Fibroblast of lung (primary cell): ENCODE measurements around the gene NEK5.

ENCODE experiments used
- CTCF ChIP-seq, 2 donors: IDR thresholded peaks in 1 of 2; conservative IDR thresholded peaks in 1 of 2; 1 replicate in 1 of 2; 2 replicates in 1 of 2; pipeline ENCODE4 v1.5.1; 2011 to 2012; ENCODE audit warnings: low read length in 2 of 2, control low read depth in 1 of 2, inconsistent platforms in 1 of 2, low read depth in 1 of 2, mild to moderate bottlenecking in 1 of 2
- EZH2 ChIP-seq: IDR thresholded peaks from 2 replicates; pipeline ENCODE4 v1.5.1; 2012; ENCODE audit warnings: low read length, control low read depth, mild to moderate bottlenecking; ENCODE audit errors: missing control alignments

GRCh38 chr13:52147225-52147624, 18.4 kb upstream of the NEK5 start:
- TF ChIP-seq CTCF (conservative IDR thresholded peaks at IDR 0.05 in 1 of 2, IDR thresholded peaks at IDR 0.05 in 1 of 2; ENCODE audit: low read depth in 1 of 2, low read length in 2 of 2) (no peak), EZH2 (no peak)
